Measurements from ENCODE around the gene WARS2. TPM values are rescaled to one million over a fixed set of nuclear protein-coding genes. Genes with fewer than 3 reads are reported as not detected.

Gene WARS2
- total and polyA plus RNA-seq, 2 of the 8 experiments (the other 6 are each of a cell fraction or from before 2014, with no cell fraction given) = 4.3 to 12.9 TPM

- TF ChIP-seq, protein P1, sequence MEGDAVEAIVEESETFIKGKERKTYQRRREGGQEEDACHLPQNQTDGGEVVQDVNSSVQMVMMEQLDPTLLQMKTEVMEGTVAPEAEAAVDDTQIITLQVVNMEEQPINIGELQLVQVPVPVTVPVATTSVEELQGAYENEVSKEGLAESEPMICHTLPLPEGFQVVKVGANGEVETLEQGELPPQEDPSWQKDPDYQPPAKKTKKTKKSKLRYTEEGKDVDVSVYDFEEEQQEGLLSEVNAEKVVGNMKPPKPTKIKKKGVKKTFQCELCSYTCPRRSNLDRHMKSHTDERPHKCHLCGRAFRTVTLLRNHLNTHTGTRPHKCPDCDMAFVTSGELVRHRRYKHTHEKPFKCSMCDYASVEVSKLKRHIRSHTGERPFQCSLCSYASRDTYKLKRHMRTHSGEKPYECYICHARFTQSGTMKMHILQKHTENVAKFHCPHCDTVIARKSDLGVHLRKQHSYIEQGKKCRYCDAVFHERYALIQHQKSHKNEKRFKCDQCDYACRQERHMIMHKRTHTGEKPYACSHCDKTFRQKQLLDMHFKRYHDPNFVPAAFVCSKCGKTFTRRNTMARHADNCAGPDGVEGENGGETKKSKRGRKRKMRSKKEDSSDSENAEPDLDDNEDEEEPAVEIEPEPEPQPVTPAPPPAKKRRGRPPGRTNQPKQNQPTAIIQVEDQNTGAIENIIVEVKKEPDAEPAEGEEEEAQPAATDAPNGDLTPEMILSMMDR (IDR thresholded peaks at IDR 0.05; ENCODE audit: control extremely low read depth in 1 of 3, insufficient read depth in 1 of 3, low read depth in 1 of 3, low read length in 3 of 3) = peak in 1 of 3 experiments; percentile 28; a peak in 1 of 4 replicates
- peak; percentile 61; the same call in 1 of the 2 replicates for TF ChIP-seq TBP (IDR thresholded peaks at IDR 0.05; ENCODE audit: low read depth, low read length)
- TF ChIP-seq KDM1A (IDR thresholded peaks at IDR 0.05; ENCODE audit: borderline replicate concordance, low read length) = peak; percentile 49; the same call in 1 of the 2 replicates
- peak; percentile 25; the same call in 1 of the 2 replicates for TF ChIP-seq EGR1 (IDR thresholded peaks at IDR 0.05; ENCODE audit: borderline replicate concordance, low read depth, low read length)
- peak; percentile 96 for TF ChIP-seq MAX (IDR thresholded peaks at IDR 0.05)
- TF ChIP-seq RAD21 (IDR thresholded peaks at IDR 0.05 in 1 of 2, conservative IDR thresholded peaks at IDR 0.05 in 1 of 2; ENCODE audit: low read depth in 2 of 2, low read length in 2 of 2) = peak; percentile 45 to 58
Observed at GRCh38 chr1:118984086-118984721, 156.2 kb downstream of the WARS2 start (continued).

Data from H1 (cell line).